Activated CD4-positive, alpha-beta T cell treated with anti-CD3 and anti-CD28 coated beads, Interleukin-2, amount 10 ng/mL, durations not matched to agents 24 days and 14 days (primary cell): ENCODE data around the gene CARD19. TPM values are rescaled to one million over a fixed set of nuclear protein-coding genes. Genes with fewer than 3 reads are reported as not detected.

Experiments
- DNase-seq: peaks from one replicate; pipeline ENCODE4 v3.0.0; 2022
- H3K27ac Mint-ChIP-seq: one replicate; pipeline ENCODE4 v1.8.0; 2022; ENCODE audit warnings: mild to moderate bottlenecking, mixed read lengths
- H3K27me3 Mint-ChIP-seq: one replicate; pipeline ENCODE4 v1.8.0; 2022; ENCODE audit warnings: mixed read lengths
- H3K36me3 Mint-ChIP-seq: one replicate; pipeline ENCODE4 v1.8.0; 2022; ENCODE audit warnings: low read depth, mild to moderate bottlenecking, mixed read lengths
- H3K4me1 Mint-ChIP-seq: one replicate; pipeline ENCODE4 v1.8.0; 2021; ENCODE audit warnings: mixed read lengths
- H3K4me3 Mint-ChIP-seq: one replicate; pipeline ENCODE4 v1.8.0; 2022; ENCODE audit warnings: mild to moderate bottlenecking, moderate library complexity, mixed read lengths
- H3K9me3 Mint-ChIP-seq: one replicate; pipeline ENCODE4 v1.8.0; 2021; ENCODE audit warnings: mixed read lengths
- intact Hi-C: fragments of 100-400 bp; cut with micrococcal nuclease; formaldehyde crosslinking; loops from one replicate; pipeline ENCODE4 v1.15.1; 2023
- total RNA-seq: library from RNA; stranded (reverse); gene quantifications from 2 replicates; pipeline ENCODE4 v1.2.3, GENCODE V29; 2022

Gene CARD19
- total RNA-seq, 1 donor from 2014 or later: 44.0 TPM

DNA sequence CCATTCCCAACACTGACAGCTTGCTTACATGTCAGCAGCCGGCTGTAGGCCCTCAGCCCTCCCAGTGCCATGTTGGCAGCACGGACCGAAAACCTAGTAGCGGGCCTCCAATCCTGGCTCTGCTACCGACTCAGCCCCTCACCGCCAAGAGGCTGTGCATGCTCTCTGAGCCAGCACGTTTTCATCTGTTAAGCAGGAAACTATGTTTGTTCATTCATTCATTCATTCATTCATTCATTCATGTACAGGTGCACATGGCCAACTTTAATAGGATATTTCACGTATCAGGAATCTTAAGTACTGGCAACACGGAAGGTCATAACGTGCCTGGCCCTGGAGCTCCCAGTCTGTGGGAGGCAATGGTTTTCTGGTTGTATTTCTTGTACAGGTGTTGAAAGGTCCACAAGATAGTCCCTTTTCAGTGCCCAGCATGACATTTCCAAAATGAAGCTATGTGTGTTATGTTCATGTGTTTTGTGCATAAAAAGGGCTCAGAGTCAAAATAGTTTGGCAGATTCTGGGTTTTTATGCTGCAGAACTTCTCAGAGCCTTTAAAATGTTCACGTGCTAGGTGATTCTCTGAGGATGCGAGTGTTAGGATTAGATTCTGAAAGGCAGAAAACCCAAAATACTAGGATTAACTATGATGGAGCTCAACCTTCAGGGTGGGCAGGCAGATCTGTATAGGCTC, 19.8 kb upstream of the CARD19 start:
- H3K27ac Mint-ChIP-seq: peak overlapping the region; percentile 54

DNA sequence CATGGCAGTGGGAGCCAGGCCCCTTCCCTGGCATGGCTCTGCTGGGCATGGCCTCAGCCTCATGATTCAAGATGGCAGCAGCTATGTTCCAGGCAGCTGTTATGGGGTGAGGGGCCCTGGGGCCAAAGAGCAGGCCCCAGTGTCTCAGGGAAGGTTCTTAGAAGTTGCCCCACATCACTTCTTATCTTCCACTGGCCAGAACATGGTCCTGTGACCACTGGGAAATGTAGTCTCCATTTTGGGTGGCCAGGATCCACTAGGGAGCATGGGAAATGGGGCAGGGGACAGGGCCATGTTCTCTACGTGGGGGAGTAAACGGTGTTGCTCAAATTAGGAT, 19.3 kb upstream of the CARD19 start:
- no peaks in the 10 kb centered on the region for H3K9me3 Mint-ChIP-seq
- peaks cover 22% of the 10 kb centered on the region for H3K4me1 Mint-ChIP-seq
- intact Hi-C loops: no loop called here
- no peaks in the 10 kb centered on the region for H3K27me3 Mint-ChIP-seq
- DNase-seq: no peak
- peaks cover 41% of the 10 kb centered on the region for H3K36me3 Mint-ChIP-seq
- H3K4me3 Mint-ChIP-seq: no peak overlapping the region
- peak overlapping the region; percentile 54 for H3K27ac Mint-ChIP-seq

More for the DNA sequence above, 19.8 kb upstream of the CARD19 start:
- intact Hi-C loops: no loop called here
- no peak for DNase-seq
- no peak overlapping the region for H3K4me3 Mint-ChIP-seq
- H3K4me1 Mint-ChIP-seq: peaks cover 24% of the 10 kb centered on the region
- peaks cover 40% of the 10 kb centered on the region for H3K36me3 Mint-ChIP-seq
- H3K27me3 Mint-ChIP-seq: no peaks in the 10 kb centered on the region
- H3K9me3 Mint-ChIP-seq: no peaks in the 10 kb centered on the region

GRCh38 chr9:93077367-93077766, 18.6 kb upstream of the CARD19 start:
- Mint-ChIP-seq H3K36me3 (peaks cover 45% of the 10 kb centered on the region), H3K27ac (peak overlapping the region; percentile 69), H3K9me3 (no peaks in the 10 kb centered on the region), H3K4me1 (peaks cover 26% of the 10 kb centered on the region), H3K4me3 (no peak overlapping the region), H3K27me3 (no peaks in the 10 kb centered on the region)
- no peak for DNase-seq
- intact Hi-C loops: no loop called here

- DNase-seq: no peak
- Mint-ChIP-seq H3K36me3 (peaks cover 44% of the 10 kb centered on the region), H3K27ac (peak overlapping the region; percentile 25), H3K4me3 (no peak overlapping the region), H3K4me1 (peaks cover 30% of the 10 kb centered on the region), H3K27me3 (no peaks in the 10 kb centered on the region), H3K9me3 (no peaks in the 10 kb centered on the region)
- intact Hi-C loops: no loop called here
These were observed 18.2 kb upstream of the CARD19 start for GRCh38 chr9:93077811-93078210.

DNA sequence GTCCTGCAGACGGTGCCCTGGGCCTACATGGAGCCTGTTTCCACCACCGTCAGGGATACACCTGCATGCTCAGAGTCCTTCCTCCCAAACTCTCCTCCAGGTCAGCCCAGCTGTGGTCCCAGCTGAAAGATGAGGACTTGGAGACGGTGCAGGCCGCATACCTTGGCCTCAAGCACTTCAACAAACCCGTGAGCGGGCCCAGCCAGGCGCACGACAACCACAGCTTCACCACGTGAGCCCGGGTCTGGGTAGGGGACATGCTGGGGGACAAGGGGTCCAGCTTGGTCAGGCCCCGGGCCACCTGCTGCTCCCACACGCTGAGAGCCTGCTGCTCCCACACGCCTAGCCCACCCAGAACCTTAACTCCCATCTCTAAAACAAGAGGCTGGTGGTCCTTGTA, 16.6 kb upstream of the CARD19 start:
- intact Hi-C loops: no loop called here
- Mint-ChIP-seq H3K4me3 (no peak overlapping the region), H3K27ac (no peak overlapping the region), H3K36me3 (peaks cover 46% of the 10 kb centered on the region), H3K27me3 (no peaks in the 10 kb centered on the region), H3K9me3 (no peaks in the 10 kb centered on the region), H3K4me1 (peaks cover 37% of the 10 kb centered on the region)
- no peak for DNase-seq

DNA sequence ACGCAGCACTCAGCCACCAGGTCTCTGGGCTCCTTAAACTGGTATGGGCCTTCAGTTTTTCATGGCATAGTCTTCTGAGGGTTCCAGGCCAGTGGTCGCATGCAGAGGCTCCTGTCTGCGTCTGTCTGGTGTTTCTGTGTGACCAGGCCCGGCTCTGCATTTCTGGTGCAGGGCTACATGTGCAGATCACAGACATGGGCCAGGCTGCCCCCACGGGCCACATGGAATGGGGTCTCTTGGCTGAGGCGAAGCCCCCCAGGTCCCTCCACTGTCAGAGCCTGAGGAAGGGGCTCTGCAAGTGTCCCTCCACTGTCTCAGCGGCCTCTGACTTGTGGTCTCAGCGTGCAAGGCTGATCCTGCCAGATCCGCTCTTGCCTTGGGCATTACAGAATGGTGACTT, 15.6 kb upstream of the CARD19 start:
- intact Hi-C loops: no loop called here
- Mint-ChIP-seq H3K27me3 (no peaks in the 10 kb centered on the region), H3K4me1 (peaks cover 35% of the 10 kb centered on the region), H3K9me3 (no peaks in the 10 kb centered on the region), H3K4me3 (no peak overlapping the region), H3K27ac (peak overlapping the region; percentile 70), H3K36me3 (peaks cover 52% of the 10 kb centered on the region)
- no peak for DNase-seq

GRCh38 chr9:93081081-93081529, 14.9 kb upstream of the CARD19 start:
- Mint-ChIP-seq H3K27ac (peak overlapping the region; percentile 92), H3K36me3 (peaks cover 57% of the 10 kb centered on the region), H3K27me3 (no peaks in the 10 kb centered on the region), H3K4me3 (no peak overlapping the region), H3K4me1 (peaks cover 36% of the 10 kb centered on the region), H3K9me3 (no peaks in the 10 kb centered on the region)
- intact Hi-C loops: no loop called here
- no peak for DNase-seq

- Mint-ChIP-seq H3K4me1 (peaks cover 36% of the 10 kb centered on the region), H3K36me3 (peaks cover 61% of the 10 kb centered on the region), H3K27me3 (no peaks in the 10 kb centered on the region), H3K4me3 (no peak overlapping the region), H3K9me3 (no peaks in the 10 kb centered on the region), H3K27ac (peak overlapping the region; percentile 92)
- intact Hi-C loops: no loop called here
- no peak for DNase-seq
These were observed 14.1 kb upstream of the CARD19 start for GRCh38 chr9:93081931-93082330.

DNA sequence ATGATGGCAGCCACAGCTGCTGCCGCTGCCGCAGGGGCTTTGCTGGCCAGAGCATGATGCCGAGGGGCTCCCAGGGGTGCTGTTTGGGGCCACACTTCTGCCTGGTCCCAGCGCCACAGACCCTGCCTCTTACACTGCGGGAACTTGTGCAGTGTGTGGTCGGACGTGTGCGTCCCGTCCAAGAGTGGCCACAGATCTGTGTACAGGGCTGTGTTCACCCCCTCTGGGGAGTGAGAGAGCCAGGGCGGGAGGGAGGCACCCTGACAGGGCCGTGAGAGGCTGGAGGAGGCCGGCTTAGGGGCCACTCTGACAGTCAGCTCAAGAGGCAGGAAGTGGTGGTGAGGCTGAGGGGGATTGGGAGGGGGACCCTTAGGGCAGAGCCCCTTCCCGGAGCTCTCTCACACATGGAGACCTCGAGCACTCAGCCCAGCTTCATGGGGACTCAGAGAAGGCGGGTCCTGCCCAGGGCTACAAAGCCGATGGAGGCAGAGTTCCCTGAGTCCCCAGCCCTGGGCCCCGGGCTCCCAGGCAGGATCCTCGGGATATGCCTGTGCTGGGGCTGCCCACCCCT, 13.1 kb upstream of the CARD19 start:
- H3K36me3 Mint-ChIP-seq: peaks cover 59% of the 10 kb centered on the region
- peak; percentile 69 for DNase-seq
- H3K9me3 Mint-ChIP-seq: no peaks in the 10 kb centered on the region
- no peaks in the 10 kb centered on the region for H3K27me3 Mint-ChIP-seq
- intact Hi-C loops: loop anchor here (1.0 kb wide), 2 partner anchors 8 to 19 kb away; no protein-coding TSS in a partner anchor
- H3K27ac Mint-ChIP-seq: peak overlapping the region; percentile 92
- peak overlapping the region; percentile 26 for H3K4me3 Mint-ChIP-seq
- H3K4me1 Mint-ChIP-seq: peaks cover 30% of the 10 kb centered on the region

DNA sequence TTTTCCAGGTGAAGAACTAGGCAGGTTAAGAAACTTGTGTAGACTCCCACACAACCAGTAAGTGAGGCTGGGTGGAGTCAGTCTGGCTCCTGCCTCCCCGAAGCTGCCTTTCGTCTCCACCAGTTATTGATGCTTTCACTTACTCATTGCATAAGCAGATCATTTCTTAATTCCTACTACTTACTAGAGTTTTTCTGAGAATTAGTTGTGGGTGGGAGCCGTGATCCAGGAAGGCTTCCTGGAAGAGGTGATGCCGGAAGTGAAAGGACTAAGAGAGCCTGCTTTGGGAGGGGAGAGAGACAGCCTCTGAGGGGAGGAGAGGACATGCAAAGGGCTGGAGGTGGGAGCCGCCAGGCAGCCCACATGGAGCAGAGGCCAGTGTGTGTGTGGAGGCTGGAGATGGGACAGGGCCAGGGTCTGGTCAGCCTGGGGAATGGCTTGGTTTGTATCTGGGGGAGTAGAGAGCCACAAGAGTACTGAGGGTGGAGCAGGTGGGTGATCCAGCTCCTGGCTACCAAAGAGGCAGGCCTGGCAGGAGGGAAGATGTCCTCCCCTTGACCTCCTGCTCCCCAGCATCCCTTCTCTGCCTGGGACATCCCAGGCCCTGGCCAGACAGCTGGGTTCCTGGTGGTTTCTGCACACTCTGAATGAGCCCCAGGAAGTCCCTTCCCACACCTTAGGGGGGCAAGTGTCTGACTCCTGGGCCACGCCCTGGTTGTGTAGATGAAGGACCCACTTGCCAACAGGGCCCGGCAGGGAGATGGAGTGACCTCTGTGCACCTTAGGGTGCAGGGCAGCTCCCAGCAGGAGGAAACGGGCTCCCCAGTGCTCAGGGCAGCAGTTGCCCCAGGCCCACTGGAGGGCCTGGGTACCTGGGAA, 12.2 kb upstream of the CARD19 start:
- Mint-ChIP-seq H3K9me3 (no peaks in the 10 kb centered on the region), H3K27me3 (no peaks in the 10 kb centered on the region), H3K27ac (peak overlapping the region; percentile 92), H3K4me1 (peaks cover 30% of the 10 kb centered on the region), H3K36me3 (peaks cover 64% of the 10 kb centered on the region), H3K4me3 (peak overlapping the region; percentile 55)
- intact Hi-C loops: loop anchor here (1.0 kb wide), 2 partner anchors 7 to 20 kb away; no protein-coding TSS in a partner anchor
- DNase-seq: peak; percentile 79

GRCh38 chr9:93084471-93084881, 11.5 kb upstream of the CARD19 start:
- intact Hi-C loops: no loop called here
- Mint-ChIP-seq H3K4me1 (peaks cover 30% of the 10 kb centered on the region), H3K9me3 (no peaks in the 10 kb centered on the region), H3K27ac (no peak overlapping the region), H3K4me3 (no peak overlapping the region), H3K36me3 (peaks cover 69% of the 10 kb centered on the region), H3K27me3 (no peaks in the 10 kb centered on the region)
- DNase-seq: no peak

- no peak for DNase-seq
- Mint-ChIP-seq H3K4me1 (peaks cover 35% of the 10 kb centered on the region), H3K27ac (no peak overlapping the region), H3K27me3 (no peaks in the 10 kb centered on the region), H3K4me3 (no peak overlapping the region), H3K9me3 (no peaks in the 10 kb centered on the region), H3K36me3 (peaks cover 73% of the 10 kb centered on the region)
- intact Hi-C loops: no loop called here
These were observed 10.3 kb upstream of the CARD19 start for GRCh38 chr9:93085676-93086075.

DNA sequence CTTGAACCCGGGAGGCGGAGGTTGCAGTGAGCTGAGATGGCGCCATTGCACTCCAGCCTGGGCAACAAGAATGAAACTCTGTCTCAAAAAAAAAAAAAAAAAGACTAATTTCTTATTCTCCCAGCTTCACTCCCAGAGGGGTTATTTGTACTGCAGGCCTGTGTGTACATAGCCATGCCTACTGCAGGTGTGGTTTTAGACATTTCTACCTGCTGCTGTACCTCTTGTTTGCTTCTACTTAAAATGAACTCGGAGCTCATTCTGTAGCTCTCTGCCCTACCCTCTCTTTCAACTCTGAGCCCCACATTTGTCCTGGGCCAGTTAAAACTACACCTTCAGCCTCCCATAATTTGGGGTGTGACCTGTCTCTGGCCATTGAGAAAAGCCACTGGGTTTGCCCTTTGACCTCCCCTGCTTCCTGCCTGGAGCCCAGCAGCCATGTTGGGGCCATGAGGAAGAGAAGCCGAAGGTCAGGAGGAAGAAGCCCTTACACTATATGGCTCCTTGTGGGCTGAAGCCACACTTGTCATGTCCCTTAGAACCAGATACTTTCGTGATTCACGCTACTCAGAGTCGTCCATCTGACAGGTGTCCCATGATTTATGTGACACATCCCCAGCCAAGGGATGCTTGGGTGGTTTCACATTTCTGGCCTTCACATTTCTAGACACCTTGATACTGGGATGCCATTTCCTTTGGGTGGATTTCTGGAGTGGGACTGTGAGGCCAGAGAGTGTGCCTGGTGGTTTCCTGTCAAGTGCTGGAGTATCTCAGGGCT, 9.4 kb upstream of the CARD19 start:
- intact Hi-C loops: no loop called here
- Mint-ChIP-seq H3K4me3 (no peak overlapping the region), H3K9me3 (peaks cover 5% of the 10 kb centered on the region), H3K27me3 (no peaks in the 10 kb centered on the region), H3K27ac (peak overlapping the region; percentile 44), H3K36me3 (peaks cover 72% of the 10 kb centered on the region), H3K4me1 (peaks cover 41% of the 10 kb centered on the region)
- DNase-seq: no peak
